GM10248 (cell line): ENCODE measurements around the gene KCTD20.

Experiments used
- CTCF ChIA-PET: fragments of 300-600 bp; sonication (Branson Sonifier 250); formaldehyde crosslinking; extraction: SDS; loops from one replicate; lab custom pipeline; 2021; ENCODE audit warnings: antibody characterized with exemption; lab: Yijun Ruan, JAX
- POLR2A ChIA-PET: fragments of 350-650 bp; sonication (Branson Sonifier 250); formaldehyde crosslinking; extraction: SDS; loops from one replicate; lab custom pipeline; 2020; ENCODE audit warnings: antibody characterized with exemption; lab: Yijun Ruan, JAX
- DNase-seq: peaks from one replicate; pipeline ENCODE4 v3.0.0; 2012; ENCODE audit errors: extremely low spot score
- TF ChIP-seq, protein P1 (sequence below): IDR thresholded peaks from 2 replicates; pipeline ENCODE4 v1.5.1; 2012; ENCODE audit warnings: mild to moderate bottlenecking, low read depth; ENCODE audit errors: extremely low read depth, missing control alignments, control extremely low read depth

The KCTD20 gene

DNA sequence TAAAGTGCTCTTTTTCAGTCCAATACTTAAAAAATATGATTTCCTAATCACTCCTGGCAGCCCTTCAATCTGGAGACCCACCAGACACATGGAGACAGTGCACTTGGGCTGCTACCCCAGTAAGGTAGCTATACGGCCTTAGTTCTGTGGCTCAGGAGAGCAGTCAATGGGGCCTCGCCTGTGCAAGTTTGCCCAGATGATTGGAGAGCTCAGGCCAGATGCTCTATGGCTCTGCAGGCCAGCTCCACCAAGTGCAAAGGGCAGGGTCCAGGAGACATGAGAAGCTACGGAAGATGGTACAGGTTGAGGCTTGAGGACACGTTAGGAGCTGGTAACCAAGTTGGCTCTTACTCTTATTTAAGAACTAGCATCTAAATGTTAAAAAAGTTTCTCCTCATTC is 73.8 kb downstream of the KCTD20 start:
- ChIA-PET POLR2A (no interaction called here), CTCF (interaction anchor here (1.4 to 2.0 kb wide), 4 partner anchors 10 to 421 kb away, joined by 4 to 6 read pairs (median 4); no protein-coding TSS in a partner anchor)
- TF ChIP-seq, protein P1, sequence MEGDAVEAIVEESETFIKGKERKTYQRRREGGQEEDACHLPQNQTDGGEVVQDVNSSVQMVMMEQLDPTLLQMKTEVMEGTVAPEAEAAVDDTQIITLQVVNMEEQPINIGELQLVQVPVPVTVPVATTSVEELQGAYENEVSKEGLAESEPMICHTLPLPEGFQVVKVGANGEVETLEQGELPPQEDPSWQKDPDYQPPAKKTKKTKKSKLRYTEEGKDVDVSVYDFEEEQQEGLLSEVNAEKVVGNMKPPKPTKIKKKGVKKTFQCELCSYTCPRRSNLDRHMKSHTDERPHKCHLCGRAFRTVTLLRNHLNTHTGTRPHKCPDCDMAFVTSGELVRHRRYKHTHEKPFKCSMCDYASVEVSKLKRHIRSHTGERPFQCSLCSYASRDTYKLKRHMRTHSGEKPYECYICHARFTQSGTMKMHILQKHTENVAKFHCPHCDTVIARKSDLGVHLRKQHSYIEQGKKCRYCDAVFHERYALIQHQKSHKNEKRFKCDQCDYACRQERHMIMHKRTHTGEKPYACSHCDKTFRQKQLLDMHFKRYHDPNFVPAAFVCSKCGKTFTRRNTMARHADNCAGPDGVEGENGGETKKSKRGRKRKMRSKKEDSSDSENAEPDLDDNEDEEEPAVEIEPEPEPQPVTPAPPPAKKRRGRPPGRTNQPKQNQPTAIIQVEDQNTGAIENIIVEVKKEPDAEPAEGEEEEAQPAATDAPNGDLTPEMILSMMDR, result no peak
- DNase-seq, result no peak

DNA sequence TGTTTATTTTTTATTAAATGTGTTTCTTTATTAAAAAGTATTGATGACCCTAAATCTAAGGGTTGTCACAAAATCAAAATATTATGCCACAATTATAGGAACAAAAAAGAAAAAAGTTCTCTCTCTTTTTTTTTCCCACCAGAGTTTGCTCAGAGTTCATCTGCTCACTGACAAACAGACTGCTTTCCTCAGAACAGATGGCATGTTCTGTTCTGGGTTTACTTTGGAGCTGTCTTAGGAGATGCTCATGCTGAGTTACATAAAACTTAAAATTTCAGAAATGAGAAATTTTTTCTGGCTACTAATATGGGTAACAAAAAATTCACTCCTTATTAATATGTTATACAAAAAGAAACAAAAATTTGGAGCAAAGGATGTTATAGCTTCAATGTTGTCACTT is 74.2 kb downstream of the KCTD20 start:
- TF ChIP-seq, protein P1, result no peak
- DNase-seq, result no peak
- ChIA-PET CTCF (interaction anchor here (1.4 to 2.0 kb wide), 3 partner anchors 11 to 422 kb away, joined by 4 to 6 read pairs (median 4); no protein-coding TSS in a partner anchor), POLR2A (no interaction called here)

GRCh38 chr6:36517408-36517807 is 74.6 kb downstream of the KCTD20 start:
- TF ChIP-seq, protein P1, result no peak
- POLR2A ChIA-PET, result no interaction called here
- DNase-seq, result no peak
- CTCF ChIA-PET, result interaction anchor here (2.0 kb wide), 1 partner anchor 11 kb away, joined by 6 read pairs; no protein-coding TSS in a partner anchor

DNA sequence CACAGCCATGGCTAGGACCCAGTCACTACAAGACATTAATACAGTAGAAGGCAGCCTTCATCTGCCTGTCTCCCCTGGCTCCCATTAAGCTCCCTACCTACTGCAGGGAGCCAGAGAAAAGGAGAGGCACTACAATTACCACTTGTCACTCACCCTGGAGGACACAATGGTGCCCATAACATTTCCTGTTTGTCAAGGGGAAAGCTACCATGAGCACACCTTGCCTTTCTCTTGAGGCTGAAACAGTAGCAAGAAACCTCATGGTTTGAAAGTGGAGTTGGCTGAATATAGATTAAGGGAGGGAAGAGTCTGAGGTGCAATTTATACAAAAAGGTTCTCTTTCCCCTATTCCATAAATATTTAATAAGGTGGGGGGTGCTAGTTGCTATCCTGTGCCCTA is 76.6 kb downstream of the KCTD20 start:
- DNase-seq, result no peak
- CTCF ChIA-PET, result interaction anchor here (0.9 to 2.2 kb wide), 3 partner anchors 12 to 19 kb away, joined by 3 to 5 read pairs (median 3); no protein-coding TSS in a partner anchor
- POLR2A ChIA-PET, result no interaction called here
- TF ChIP-seq, protein P1, result no peak

DNA sequence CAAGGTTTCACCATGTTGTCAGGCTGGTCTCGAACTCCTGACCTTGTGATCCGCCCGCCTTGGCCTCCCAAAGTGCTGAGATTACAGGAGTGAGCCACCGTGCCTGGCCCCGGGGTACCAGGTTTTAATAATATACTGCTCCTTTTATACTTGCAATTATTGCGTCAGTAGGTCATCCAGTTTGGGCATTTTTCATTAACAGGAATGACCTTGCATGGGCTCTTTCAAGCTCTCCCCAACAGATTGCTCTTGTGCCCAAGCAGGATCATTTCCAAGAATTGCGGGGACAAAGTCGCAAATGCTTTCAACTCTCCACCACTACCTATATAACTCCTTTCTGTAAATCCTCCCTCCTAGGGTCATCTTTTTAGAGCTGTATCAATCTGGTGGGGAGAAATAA is 80.7 kb downstream of the KCTD20 start:
- CTCF ChIA-PET, result no interaction called here
- TF ChIP-seq, protein P1, result no peak
- POLR2A ChIA-PET, result interaction anchor here (0.6 kb wide), 1 partner anchor 25 kb away, joined by 4 read pairs; no protein-coding TSS in a partner anchor
- DNase-seq, result no peak

GRCh38 chr6:36523936-36524499 is 81.2 kb downstream of the KCTD20 start:
- ChIA-PET CTCF (no interaction called here), POLR2A (interaction anchor here (0.6 kb wide), 1 partner anchor 25 kb away, joined by 4 read pairs; no protein-coding TSS in a partner anchor)
- DNase-seq, result no peak
- TF ChIP-seq, protein P1, result no peak
